Spleen (tissue), 11 donors: Measurements from ENCODE around the gene OR52J3. TPM values are rescaled to one million over a fixed set of nuclear protein-coding genes. Genes with fewer than 3 reads are reported as not detected.

ENCODE experiments used
- DNase-seq: peaks from one replicate; pipeline ENCODE4 v3.0.0-alpha.2; 2020
- H3K27ac ChIP-seq, 8 donors: fragments of 200-600 bp; sonication (generic) in 7 of 8; 1 replicate in 4 of 8; 2 replicates in 4 of 8; pipeline versions ENCODE4 v1.5.0 to v1.8.0; 2016 to 2021; ENCODE audit warnings: inconsistent platforms in 4 of 8, mild to moderate bottlenecking in 4 of 8, moderate library complexity in 1 of 8
- H3K27me3 ChIP-seq, 7 donors: fragments of 200-600 bp; sonication (generic) in 6 of 7; replicated peaks in 1 of 7; 1 replicate in 4 of 7; 2 replicates in 3 of 7; pipeline versions ENCODE4 v1.5.0 to v1.8.0; 2016 to 2021; ENCODE audit warnings: inconsistent platforms in 3 of 7, mild to moderate bottlenecking in 1 of 7
- H3K36me3 ChIP-seq, 6 donors: fragments of 200-600 bp; sonication (generic) in 5 of 6; 1 replicate in 4 of 6; 2 replicates in 2 of 6; pipeline versions ENCODE4 v1.5.0 to v1.8.0; 2016 to 2021; ENCODE audit warnings: inconsistent platforms in 2 of 6
- H3K4me1 ChIP-seq, 6 donors: fragments of 200-600 bp; sonication (generic) in 5 of 6; 1 replicate in 3 of 6; 2 replicates in 3 of 6; pipeline versions ENCODE4 v1.5.0 to v1.8.0; 2016 to 2021; ENCODE audit warnings: inconsistent platforms in 3 of 6
- H3K4me3 ChIP-seq, 8 donors: fragments of 200-600 bp; sonication (generic) in 7 of 8; 1 replicate in 4 of 8; 2 replicates in 4 of 8; pipeline versions ENCODE4 v1.5.0 to v1.8.0; 2016 to 2021; ENCODE audit warnings: inconsistent platforms in 4 of 8, mild to moderate bottlenecking in 4 of 8, moderate library complexity in 2 of 8
- H3K9me3 ChIP-seq, 8 donors: fragments of 200-600 bp; sonication (generic) in 7 of 8; 1 replicate in 4 of 8; 2 replicates in 4 of 8; pipeline versions ENCODE4 v1.5.0 to v1.8.0; 2016 to 2021; ENCODE audit warnings: inconsistent platforms in 4 of 8
- POLR2A ChIP-seq, 3 donors: fragments of 450-650 bp; IDR thresholded peaks; one replicate each; pipeline ENCODE4 v1.5.1; 2017; ENCODE audit warnings: antibody characterized with exemption in 3 of 3, mild to moderate bottlenecking in 1 of 3
- POLR2AphosphoS5 ChIP-seq, 3 donors: sonication (generic); formaldehyde crosslinking; IDR thresholded peaks; one replicate each; pipeline ENCODE4 v1.5.1; 2017; ENCODE audit warnings: antibody characterized with exemption in 3 of 3
- WGBS, 5 donors: extraction: QIAGEN DNeasy Blood & Tissue Kit in 3 of 5; methylation state at CpG; one replicate each; pipeline versions ENCODE4 v1.1.5 to v1.1.7; 2013 to 2018; 5-methylcytosine and 5-hydroxymethylcytosine counted together
- intact Hi-C: fragments of 100-400 bp; cut with DNase I; formaldehyde crosslinking; loops from one replicate; pipeline ENCODE4 v1.15.0; 2023; ENCODE audit warnings: low total_unique reads
- polyA plus RNA-seq, 3 donors: library from polyadenylated mRNA; stranded (reverse); fragments of 200-250 nt; gene quantifications; one replicate each; pipeline ENCODE4 v1.2.1, GENCODE V29; 2013
- total RNA-seq, 7 donors: library from RNA; depleted of rRNA in 3 of 7; stranded (reverse); fragments of >200 nt in 3 of 7; fragmentation: NEBNext Ultra II Directional in 4 of 7; extraction: Animal tissue kit (Norgen Biotek cat#: 25700) in 4 of 7; gene quantifications; one replicate each; pipeline versions ENCODE4 v1.1.0 to v1.2.1, GENCODE V29; 2016 to 2021
- TF ChIP-seq, protein P1 (sequence below), 11 experiments: fragments of 200-600 bp in 7 of 11; fragments of 450-650 bp in 4 of 11; sonication (generic) in 4 of 11; IDR thresholded peaks in 8 of 11; conservative IDR thresholded peaks in 3 of 11; 1 replicate in 7 of 11; 2 replicates in 4 of 11; pipeline versions ENCODE4 v1.4.0 to v1.8.0; 2016 to 2021; ENCODE audit warnings: antibody characterized with exemption in 11 of 11, inconsistent platforms in 4 of 11, mild to moderate bottlenecking in 1 of 11
- donor health status: healthy with polysubstance abuse.
- donor health status: DM: no; HTN: no; CAD: no; lungs with moderate emphysema.
- donor health status: DM: no; HTN: no; CAD: no.
- donor health status: Bipolar disorder and iron deficiency.
- donor health status: healthy.
- donor health status: DM: no; HTN: no; CAD: no.
- donor health status: DM: yes; HTN: yes; CAD: no.

Gene OR52J3
- total and polyA plus RNA-seq, 10 donors = not detected

DNA sequence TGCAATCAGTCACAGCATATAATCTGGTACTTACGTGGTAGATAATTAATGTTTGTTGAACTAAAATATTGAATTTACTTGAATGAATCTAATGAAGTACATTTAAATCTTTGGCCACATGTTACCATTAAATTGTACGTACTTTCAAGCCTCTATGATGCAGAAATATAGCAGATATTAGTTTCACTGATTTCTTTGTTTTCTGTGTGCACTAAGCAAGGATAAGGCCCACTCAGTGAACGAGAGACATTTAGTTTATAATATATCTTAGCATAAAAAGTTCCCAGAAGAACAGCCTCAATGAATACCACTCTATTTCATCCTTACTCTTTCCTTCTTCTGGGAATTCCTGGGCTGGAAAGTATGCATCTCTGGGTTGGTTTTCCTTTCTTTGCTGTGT lies 22.9 kb downstream of the OR52J3 start, which contains the start of gene OR52E1:
OR52E1 (plus strand) TSS at position 301 of the 400 bp plus-strand sequence.
- 55 to 68% (median 60%) methylated on average over 3 of the region's 3 CpGs for WGBS, 5 donors
- intact Hi-C loops = no loop called here
- H3K36me3 ChIP-seq = no peaks in the 10 kb centered on the region

DNA sequence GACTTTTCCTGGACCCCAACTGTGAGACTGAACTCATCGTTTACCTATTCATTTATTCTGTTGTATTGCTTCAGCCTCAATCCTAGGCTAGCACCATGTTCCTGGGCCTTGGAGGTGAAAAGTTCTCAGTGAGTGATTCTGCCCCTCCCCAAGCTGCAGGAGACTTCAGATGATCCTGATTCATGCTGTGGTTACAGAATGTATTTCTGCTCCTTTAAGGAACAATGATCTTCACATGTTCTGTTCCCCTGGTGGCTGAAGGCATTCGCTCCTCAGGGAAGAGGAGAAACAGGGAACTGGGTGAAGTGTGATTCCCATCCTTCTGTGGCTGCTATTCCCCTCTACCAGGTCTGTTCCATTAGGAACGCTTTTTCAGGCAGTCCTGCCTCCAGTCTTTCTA lies 25.5 kb downstream of the OR52J3 start:
- Histone ChIP-seq H3K4me3 (no peak overlapping the region), H3K27ac (no peak overlapping the region), H3K36me3 (no peaks in the 10 kb centered on the region), H3K4me1 (no peaks in the 10 kb centered on the region), H3K9me3 (no peaks in the 10 kb centered on the region), H3K27me3 (no peaks in the 10 kb centered on the region)
- TF ChIP-seq, protein P1, sequence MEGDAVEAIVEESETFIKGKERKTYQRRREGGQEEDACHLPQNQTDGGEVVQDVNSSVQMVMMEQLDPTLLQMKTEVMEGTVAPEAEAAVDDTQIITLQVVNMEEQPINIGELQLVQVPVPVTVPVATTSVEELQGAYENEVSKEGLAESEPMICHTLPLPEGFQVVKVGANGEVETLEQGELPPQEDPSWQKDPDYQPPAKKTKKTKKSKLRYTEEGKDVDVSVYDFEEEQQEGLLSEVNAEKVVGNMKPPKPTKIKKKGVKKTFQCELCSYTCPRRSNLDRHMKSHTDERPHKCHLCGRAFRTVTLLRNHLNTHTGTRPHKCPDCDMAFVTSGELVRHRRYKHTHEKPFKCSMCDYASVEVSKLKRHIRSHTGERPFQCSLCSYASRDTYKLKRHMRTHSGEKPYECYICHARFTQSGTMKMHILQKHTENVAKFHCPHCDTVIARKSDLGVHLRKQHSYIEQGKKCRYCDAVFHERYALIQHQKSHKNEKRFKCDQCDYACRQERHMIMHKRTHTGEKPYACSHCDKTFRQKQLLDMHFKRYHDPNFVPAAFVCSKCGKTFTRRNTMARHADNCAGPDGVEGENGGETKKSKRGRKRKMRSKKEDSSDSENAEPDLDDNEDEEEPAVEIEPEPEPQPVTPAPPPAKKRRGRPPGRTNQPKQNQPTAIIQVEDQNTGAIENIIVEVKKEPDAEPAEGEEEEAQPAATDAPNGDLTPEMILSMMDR (IDR thresholded peaks at IDR 0.05 in 8 of 11, conservative IDR thresholded peaks at IDR 0.05 in 3 of 11) = no peak
- intact Hi-C loops = no loop called here
- DNase-seq = no peak
- WGBS, 5 donors = 58 to 67% (median 64%) methylated on average over 3 of the region's 3 CpGs

More for the DNA sequence above, 22.9 kb downstream of the OR52J3 start, which contains the start of gene OR52E1:
- Histone ChIP-seq H3K27ac (no peak within 1 kb of the TSS), H3K4me3 (no peak within 1 kb of the TSS), H3K4me1 (no peaks in the 10 kb centered on the region), H3K9me3 (no peaks in the 10 kb centered on the region), H3K27me3 (no peaks in the 10 kb centered on the region)
- TF ChIP-seq, protein P1 (IDR thresholded peaks at IDR 0.05 in 8 of 11, conservative IDR thresholded peaks at IDR 0.05 in 3 of 11) = no peak
- TF ChIP-seq POLR2A (IDR thresholded peaks at IDR 0.05) (no peak), POLR2AphosphoS5 (IDR thresholded peaks at IDR 0.05) (no peak)
- no peak for DNase-seq

DNA sequence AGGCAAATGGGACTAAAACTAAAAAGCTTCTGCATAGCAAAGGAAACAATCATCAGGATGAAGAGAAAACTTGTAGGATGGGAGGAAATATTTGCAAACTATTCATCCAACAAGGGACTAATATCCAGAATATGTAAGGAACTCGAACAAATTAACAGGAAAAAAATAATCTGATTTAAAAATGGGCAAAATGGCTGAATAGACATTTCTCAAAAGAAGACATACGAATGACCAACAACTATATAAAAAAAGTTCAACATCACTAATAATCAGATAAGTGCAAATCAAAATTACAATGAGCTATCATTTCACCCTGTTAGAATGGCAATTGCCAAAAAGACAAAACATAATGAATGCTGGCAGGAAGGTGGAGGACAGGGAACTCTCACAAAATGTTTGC lies 35.1 kb downstream of the OR52J3 start:
- Histone ChIP-seq H3K9me3 (no peaks in the 10 kb centered on the region), H3K4me1 (no peaks in the 10 kb centered on the region), H3K27me3 (no peaks in the 10 kb centered on the region), H3K36me3 (no peaks in the 10 kb centered on the region), H3K4me3 (no peak overlapping the region), H3K27ac (no peak overlapping the region)
- no peak for DNase-seq
- 57 to 73% (median 63%) methylated on average over 2 of the region's 2 CpGs for WGBS, 5 donors
- TF ChIP-seq, protein P1 (IDR thresholded peaks at IDR 0.05 in 8 of 11, conservative IDR thresholded peaks at IDR 0.05 in 3 of 11) = no peak
- TF ChIP-seq POLR2AphosphoS5 (IDR thresholded peaks at IDR 0.05) (no peak), POLR2A (IDR thresholded peaks at IDR 0.05) (no peak)
- intact Hi-C loops = no loop called here

DNA sequence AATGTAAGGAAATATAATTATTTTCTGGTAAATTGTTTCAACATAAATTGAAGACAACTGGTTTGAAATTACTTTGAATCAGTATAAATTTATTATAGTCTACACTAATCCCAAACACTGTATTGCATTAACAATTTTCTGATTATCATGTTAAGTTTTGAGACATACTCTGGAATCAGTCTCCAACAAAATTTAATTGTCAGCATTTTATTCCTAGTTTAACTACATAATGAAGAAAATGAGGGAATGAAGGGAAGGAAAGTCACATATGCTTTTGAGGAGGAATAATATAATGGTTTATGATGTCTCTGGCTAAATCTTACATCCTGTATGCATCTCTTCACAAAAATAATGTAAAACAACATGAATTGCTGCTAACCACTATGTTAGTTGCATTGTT lies 37.3 kb downstream of the OR52J3 start:
- no peak overlapping the region for H3K27ac ChIP-seq
- intact Hi-C loops = no loop called here
- DNase-seq = no peak

More for the DNA sequence above, 37.3 kb downstream of the OR52J3 start:
- TF ChIP-seq, protein P1 (IDR thresholded peaks at IDR 0.05 in 8 of 11, conservative IDR thresholded peaks at IDR 0.05 in 3 of 11) = no peak
- TF ChIP-seq POLR2A (IDR thresholded peaks at IDR 0.05) (no peak), POLR2AphosphoS5 (IDR thresholded peaks at IDR 0.05) (no peak)
- H3K36me3 ChIP-seq = no peaks in the 10 kb centered on the region
- no peaks in the 10 kb centered on the region for H3K27me3 ChIP-seq
- H3K9me3 ChIP-seq = no peaks in the 10 kb centered on the region
- no peaks in the 10 kb centered on the region for H3K4me1 ChIP-seq
- no peak overlapping the region for H3K4me3 ChIP-seq
